GM21825 (cell line): ENCODE data around the gene RALGAPA1.

ENCODE experiments used
- ATAC-seq: cut with Tn5 transposase; IDR thresholded peaks from one replicate; pipeline ENCODE4 v1.9.1; 2021; ENCODE audit warnings: mild to moderate bottlenecking, moderate library complexity; ENCODE audit not compliant: unreplicated experiment

The RALGAPA1 gene

GRCh38 chr14:35556548-35556947 lies 252.5 kb downstream of the RALGAPA1 start:
- ATAC-seq = no peak

DNA sequence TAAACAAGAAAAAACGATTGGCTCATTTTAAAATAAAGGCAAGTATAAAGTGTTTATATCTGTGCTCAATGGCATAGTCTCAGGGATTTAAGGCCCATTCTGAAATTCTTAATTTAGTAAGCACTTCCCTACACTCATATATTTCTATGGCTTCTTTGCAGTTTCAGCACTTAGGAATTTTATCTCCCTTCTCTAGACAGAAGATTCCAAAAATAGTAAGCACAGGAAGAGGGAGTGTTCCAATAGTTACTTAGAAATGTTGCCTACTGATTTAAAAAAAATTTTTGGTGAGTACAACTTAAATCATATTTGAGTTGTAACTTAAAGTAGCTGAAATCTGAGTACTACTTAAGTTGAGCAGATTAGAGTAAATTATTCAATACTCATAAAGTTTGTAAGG lies 255.3 kb downstream of the RALGAPA1 start:
- ATAC-seq = no peak

GRCh38 chr14:35551081-35551480 lies 258.0 kb downstream of the RALGAPA1 start:
- ATAC-seq = no peak

DNA sequence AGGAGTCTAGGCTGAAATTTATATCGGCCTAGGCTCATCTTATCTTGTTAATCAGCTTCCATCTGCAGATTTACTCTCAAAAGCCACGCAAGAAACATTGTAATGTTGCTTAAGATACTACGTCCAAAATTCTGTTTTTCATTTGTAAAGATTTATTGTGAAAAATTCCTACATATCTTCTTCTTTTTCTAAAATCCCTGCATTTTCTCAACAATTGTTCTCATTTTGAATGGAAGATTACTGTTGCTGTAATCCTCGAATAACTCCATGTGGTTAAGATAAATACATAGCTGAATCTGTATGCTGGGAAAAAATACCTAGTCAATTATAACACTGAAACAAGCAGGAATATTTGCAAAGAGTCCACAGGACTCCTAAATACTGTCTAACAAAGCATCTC lies 259.5 kb downstream of the RALGAPA1 start:
- no peak for ATAC-seq

GRCh38 chr14:35543006-35543405 lies 266.1 kb downstream of the RALGAPA1 start:
- ATAC-seq = no peak

GRCh38 chr14:35539969-35540368 lies 269.1 kb downstream of the RALGAPA1 start:
- no peak for ATAC-seq

DNA sequence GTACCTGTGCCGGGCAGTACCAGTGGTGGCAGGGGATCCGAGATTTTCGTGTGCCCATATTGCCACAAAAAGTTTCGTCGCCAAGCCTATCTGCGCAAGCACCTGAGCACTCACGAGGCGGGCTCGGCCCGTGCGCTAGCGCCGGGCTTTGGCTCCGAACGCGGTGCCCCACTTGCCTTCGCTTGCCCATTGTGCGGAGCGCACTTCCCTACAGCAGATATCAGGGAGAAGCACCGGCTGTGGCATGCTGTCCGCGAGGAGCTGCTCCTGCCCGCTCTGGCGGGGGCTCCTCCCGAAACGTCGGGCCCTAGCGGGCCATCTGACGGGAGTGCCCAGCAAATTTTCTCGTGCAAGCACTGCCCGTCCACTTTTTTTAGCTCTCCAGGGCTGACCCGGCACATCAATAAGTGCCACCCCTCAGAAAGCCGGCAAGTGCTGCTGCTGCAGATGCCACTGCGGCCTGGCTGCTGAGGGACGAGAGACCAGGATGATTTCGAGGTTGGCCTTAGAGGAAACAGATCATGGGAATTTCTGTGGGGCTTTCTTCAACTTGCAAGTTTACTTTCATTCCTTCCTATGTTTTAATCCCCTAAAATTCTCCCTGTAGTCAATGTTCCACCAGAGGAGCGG lies 273.5 kb downstream of the RALGAPA1 start:
- no peak for ATAC-seq

DNA sequence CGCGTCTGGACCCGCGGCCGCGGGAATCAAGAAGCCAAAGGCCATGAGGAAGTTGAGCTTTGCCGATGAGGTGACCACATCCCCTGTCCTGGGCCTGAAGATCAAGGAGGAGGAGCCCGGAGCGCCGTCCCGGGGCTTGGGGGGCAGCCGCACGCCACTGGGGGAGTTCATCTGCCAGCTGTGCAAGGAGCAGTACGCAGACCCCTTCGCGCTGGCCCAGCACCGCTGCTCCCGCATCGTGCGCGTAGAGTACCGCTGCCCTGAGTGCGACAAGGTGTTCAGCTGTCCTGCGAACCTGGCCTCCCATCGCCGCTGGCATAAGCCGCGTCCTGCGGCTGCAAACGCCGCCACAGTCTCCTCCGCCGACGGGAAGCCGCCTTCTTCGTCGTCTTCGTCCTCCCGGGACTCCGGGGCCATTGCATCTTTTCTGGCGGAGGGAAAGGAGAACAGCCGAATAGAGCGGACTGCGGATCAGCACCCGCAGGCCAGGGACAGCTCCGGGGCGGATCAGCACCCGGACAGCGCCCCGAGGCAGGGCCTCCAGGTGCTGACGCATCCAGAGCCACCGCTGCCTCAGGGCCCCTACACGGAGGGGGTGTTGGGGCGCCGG lies 274.1 kb downstream of the RALGAPA1 start:
- ATAC-seq = peak; percentile 63

DNA sequence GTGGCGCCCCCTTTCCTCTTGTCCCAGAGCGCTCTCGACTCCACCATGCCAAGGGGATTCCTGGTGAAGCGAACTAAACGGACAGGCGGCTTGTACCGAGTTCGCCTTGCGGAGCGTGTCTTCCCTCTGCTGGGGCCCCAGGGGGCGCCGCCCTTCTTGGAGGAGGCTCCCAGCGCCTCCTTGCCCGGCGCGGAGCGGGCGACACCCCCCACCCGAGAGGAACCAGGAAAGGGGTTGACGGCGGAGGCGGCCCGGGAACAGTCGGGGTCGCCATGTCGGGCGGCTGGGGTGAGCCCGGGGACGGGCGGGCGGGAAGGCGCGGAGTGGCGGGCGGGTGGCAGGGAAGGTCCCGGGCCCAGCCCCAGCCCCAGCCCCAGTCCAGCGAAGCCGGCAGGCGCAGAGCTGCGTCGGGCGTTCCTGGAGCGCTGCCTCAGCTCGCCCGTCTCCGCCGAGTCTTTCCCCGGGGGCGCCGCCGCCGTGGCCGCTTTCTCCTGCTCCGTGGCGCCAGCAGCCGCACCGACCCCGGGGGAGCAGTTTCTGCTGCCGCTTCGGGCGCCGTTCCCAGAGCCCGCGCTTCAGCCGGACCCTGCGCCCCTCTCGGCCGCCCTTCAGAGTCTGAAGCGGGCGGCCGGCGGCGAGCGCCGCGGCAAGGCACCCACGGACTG lies 274.8 kb downstream of the RALGAPA1 start:
- no peak for ATAC-seq

DNA sequence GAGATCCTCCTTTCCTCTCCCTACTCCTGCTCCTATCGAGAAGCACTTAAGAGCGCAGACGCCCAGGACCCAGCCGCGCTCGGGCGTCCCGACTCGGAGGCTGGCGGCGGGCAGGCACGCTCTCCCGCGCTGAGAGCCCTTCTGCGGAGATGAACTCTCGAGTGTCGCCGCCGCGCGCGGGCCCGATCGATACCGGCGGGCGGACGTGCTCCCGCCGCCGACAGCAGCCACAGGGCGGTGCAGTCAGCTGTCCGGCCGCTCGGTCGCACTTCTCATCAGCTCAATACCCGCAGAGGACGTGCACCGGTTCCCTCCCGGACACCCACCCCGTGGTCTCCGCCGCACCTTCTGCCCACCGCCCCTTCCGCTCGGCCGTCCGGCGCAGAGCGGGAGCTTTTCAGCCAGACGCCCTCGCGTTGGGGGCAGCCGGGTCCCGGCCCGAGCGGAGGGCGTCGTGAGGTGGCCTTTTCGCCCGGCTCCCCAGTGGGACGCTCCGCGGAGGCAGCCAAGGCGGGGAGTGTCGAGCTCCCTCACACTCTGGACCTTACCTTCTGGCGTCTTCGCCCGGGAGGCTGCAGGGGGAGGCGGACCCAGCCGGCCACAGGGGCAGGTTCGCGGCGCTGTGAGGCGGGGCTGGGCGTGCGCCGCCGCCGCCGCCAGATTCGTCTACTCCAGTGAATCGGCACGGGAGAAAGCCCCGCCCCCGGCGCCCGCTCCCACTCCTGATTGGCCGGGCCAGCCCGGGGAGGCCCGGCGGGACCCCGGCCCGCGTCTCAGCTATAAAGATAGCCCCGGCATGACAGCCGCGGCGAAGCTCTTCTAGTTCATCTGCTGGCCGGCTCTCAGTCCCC lies 275.5 kb downstream of the RALGAPA1 start, which contains the start of gene INSM2:
Gene INSM2 (plus strand): TSS at position 808 of the 851 bp plus-strand sequence. CDS start 89 bp downstream, outside the sequence.
- peak; percentile 69 for ATAC-seq

DNA sequence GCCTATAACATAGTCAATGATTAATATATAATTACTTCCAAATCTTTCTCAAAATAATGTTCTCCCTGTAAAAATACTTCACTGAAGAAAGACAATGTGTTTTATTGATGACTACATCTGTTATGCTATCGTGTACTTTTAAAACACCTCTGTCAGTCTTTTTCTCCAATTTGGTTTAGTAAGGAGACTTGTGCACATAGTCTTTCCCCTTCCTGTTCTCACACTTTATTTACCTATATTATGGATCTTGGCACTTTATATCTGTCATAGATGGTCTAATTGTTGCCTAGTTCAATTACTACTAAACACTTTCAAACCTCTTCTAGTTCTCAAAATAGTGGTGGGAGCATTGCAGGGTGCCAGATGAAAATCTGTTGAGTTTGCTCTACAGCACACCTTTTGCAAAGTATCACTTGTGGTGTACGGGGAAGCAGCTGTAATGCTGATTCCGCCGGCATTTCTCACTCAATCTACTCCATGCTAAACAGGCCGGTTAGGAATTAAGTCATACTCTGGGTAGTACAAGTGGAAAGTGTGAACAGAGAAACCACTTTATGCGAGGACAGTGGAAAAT lies 276.2 kb downstream of the RALGAPA1 start:
- no peak for ATAC-seq

- ATAC-seq = no peak
These were observed 276.9 kb downstream of the RALGAPA1 start for GRCh38 chr14:35531960-35532747.

DNA sequence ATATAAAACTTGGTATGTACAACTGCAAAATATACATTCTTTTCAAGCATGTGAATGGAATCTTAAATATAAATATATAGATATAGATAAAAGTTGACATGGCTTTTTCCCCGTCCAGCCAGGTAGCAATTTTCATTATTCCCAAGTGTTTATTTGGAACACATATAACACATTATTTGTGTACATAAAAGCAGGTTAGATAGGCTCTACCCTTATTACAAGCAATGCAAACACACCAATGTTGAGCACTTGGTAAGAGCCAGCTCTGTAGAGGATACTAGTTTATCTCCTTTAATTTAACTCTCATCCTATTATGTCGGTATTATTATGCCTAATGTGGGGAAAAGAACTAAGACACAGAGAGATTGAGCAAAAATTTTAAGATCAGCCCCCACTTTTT lies 282.1 kb downstream of the RALGAPA1 start:
- ATAC-seq = no peak

GRCh38 chr14:35525695-35526094 lies 283.4 kb downstream of the RALGAPA1 start:
- ATAC-seq = no peak

- ATAC-seq = no peak
These were observed 289.1 kb downstream of the RALGAPA1 start for GRCh38 chr14:35519986-35520385.

GRCh38 chr14:35515916-35516315 lies 293.2 kb downstream of the RALGAPA1 start:
- ATAC-seq = no peak

DNA sequence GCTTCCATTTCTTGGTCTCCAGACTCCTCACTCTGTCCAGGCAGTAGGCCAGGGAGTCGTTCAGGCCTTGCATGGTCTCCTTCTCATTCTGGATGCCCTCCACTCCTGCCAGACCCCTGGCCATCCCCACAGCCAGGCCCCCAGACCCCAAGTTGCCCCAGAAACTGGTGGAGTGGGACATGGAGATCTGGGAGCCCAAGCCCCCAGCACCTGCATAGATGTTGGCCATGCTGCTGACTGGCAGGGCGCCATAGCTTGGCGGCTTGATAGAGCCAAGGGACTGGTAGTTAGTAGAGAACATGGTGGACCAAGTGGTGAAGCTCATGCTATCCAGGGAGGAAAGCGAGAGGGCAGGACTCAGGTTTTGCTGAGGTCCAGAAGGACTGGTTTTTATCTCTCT lies 296.3 kb downstream of the RALGAPA1 start:
- ATAC-seq = no peak

DNA sequence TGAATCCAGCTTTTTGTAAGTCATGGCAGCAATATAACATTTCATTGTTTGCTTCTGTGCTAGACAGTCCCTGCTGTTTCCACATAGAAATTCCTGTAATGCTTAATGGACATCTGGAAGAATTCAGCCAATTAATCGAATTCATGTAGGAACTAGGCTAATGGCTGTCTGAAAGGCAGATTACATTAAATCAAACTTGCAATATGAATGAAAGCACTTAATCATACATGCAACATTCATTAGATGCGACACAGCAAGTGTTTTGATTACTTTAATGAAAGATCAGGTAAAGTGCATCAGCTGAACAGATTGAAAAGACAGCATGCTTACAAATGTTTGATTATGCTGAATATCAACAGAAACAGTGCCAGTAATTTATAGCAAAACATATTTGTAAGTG lies 299.2 kb downstream of the RALGAPA1 start:
- ATAC-seq = no peak

- ATAC-seq = no peak
These were observed 302.2 kb downstream of the RALGAPA1 start for GRCh38 chr14:35506927-35507326.

DNA sequence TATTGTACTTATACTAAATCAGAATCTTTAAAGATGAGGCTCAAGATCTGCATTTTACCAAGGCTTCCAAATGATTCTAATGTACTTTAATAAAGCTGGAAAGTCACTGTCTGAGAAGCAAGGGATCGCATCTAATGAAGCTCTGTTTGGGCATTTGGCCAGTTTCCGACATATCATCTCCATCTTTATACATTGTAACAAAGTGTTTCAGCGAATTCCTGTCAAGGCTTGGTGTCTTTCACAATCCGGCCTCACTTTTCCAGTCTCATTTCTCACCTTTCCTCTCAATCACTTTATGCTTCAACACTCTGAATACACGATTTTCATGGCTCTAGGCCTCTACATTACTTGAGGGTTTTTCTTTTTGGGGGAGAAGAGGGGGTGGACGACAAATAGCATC lies 302.6 kb downstream of the RALGAPA1 start:
- ATAC-seq = no peak
